ENCODE measurements around the gene PARD6B.

- TF ChIP-seq CTCF (IDR thresholded peaks at IDR 0.05) (no peak), POLR2AphosphoS5 (IDR thresholded peaks at IDR 0.05; ENCODE audit: low read depth, low read length) (no peak), SMC3 (IDR thresholded peaks at IDR 0.05; ENCODE audit: low read depth, low read length) (no peak), REST (IDR thresholded peaks at IDR 0.05; ENCODE audit: low read depth, low read length) (no peak), USF2 (IDR thresholded peaks at IDR 0.05; ENCODE audit: borderline replicate concordance, low read depth, low read length) (no peak), ELF1 (IDR thresholded peaks at IDR 0.05) (no peak), SIN3A (IDR thresholded peaks at IDR 0.05; ENCODE audit: borderline replicate concordance, low read depth, low read length) (no peak)
Observed at GRCh38 chr20:50762045-50762422, 30.7 kb downstream of the PARD6B start.
